HepG2 (cell line): Measurements from ENCODE around the gene IGFBP7. TPM values are rescaled to one million over a fixed set of nuclear protein-coding genes. Genes with fewer than 3 reads are reported as not detected.
A peak's percentile ranks its signal among the peaks of the same experiment; 100 is the strongest.

Experiments used
- ATAC-seq: fragments of 200-7000 bp; cut with Tn5 transposase; 3 replicates; pipeline ENCODE4 v1.9.1; 2020; ENCODE audit warnings: mild to moderate bottlenecking, moderate library complexity
- BruUV-seq: library from RNA; stranded (reverse); fragments of 400-500 nt; replicated peaks from 2 replicates; lab custom pipeline; 2021; lab: Mats Ljungman, UMichigan
- CTCF ChIA-PET: fragments of 300-600 bp; formaldehyde crosslinking; extraction: SDS; loops from one replicate; lab custom pipeline; 2021; ENCODE audit warnings: low total read pairs, inconsistent platforms, low intra/inter-chr PET ratio; lab: Yijun Ruan, JAX
- POLR2A ChIA-PET: fragments of 350-600 bp; sonication (Branson Sonifier 250); formaldehyde crosslinking; loops from one replicate; lab custom pipeline; 2020; ENCODE audit warnings: antibody characterized with exemption, inconsistent platforms; lab: Yijun Ruan, JAX
- DNase-seq: peaks from one replicate; pipeline ENCODE4 v3.0.0-alpha.2; 2015; ENCODE audit warnings: low spot score
- FAIRE-seq: peaks from 3 replicates; lab custom pipeline; 2011; peaks lifted over from hg19 to GRCh38; lab: Jason Lieb, UNC
- H2AFZ ChIP-seq: one replicate; pipeline ENCODE4 v1.6.1; 2011; ENCODE audit warnings: low read length, inconsistent platforms
- H3K27ac ChIP-seq: fragments of 300-600 bp; 3 replicates; pipeline ENCODE4 v1.8.0; 2011; ENCODE audit warnings: mixed run types, mild to moderate bottlenecking, mixed read lengths, low read length, inconsistent platforms; ENCODE audit not compliant: insufficient read depth; ENCODE audit errors: extremely low read length
- H3K27me3 ChIP-seq, 2 experiments: fragments of 200-600 bp in 1 of 2; 2 replicates in 1 of 2; 3 replicates in 1 of 2; pipeline versions ENCODE4 v1.6.0 to v1.8.0; 2011; ENCODE audit warnings: low read length in 2 of 2, mild to moderate bottlenecking in 2 of 2, moderate library complexity in 2 of 2, inconsistent platforms in 1 of 2; ENCODE audit not compliant: insufficient read depth in 2 of 2, control insufficient read depth in 1 of 2
- H3K36me3 ChIP-seq, 2 experiments: fragments of 200-600 bp in 1 of 2; replicated peaks in 1 of 2; 2 replicates in 1 of 2; 3 replicates in 1 of 2; pipeline versions ENCODE4 v1.5.1 to v1.8.0; 2011; ENCODE audit warnings: low read length in 2 of 2, inconsistent platforms in 1 of 2; ENCODE audit not compliant: insufficient read depth in 2 of 2, control insufficient read depth in 1 of 2
- H3K4me1 ChIP-seq: 2 replicates; pipeline ENCODE4 v1.5.1; 2012; ENCODE audit warnings: low read length, inconsistent platforms; ENCODE audit not compliant: insufficient read depth
- H3K4me2 ChIP-seq: 2 replicates; pipeline ENCODE4 v1.6.0; 2011; ENCODE audit warnings: low read depth, low read length, inconsistent platforms
- H3K4me3 ChIP-seq, 3 experiments: fragments of 200-600 bp in 1 of 3; sonication (generic), shearing (Covaris generic) in 1 of 3; replicated peaks in 1 of 3; 2 replicates each; pipeline ENCODE4 v1.5.1; 2011 to 2016; ENCODE audit warnings: low read length in 3 of 3, inconsistent platforms in 2 of 3, low read depth in 2 of 3, mild to moderate bottlenecking in 2 of 3, control low read depth in 1 of 3, mixed read lengths in 1 of 3; ENCODE audit not compliant: insufficient read depth in 1 of 3
- H3K79me2 ChIP-seq: one replicate; pipeline ENCODE4 v1.6.1; 2011; ENCODE audit warnings: low read length, inconsistent platforms; ENCODE audit not compliant: insufficient read depth
- H3K9ac ChIP-seq: 2 replicates; pipeline ENCODE4 v1.6.0; 2011; ENCODE audit warnings: mild to moderate bottlenecking, low read depth, low read length, inconsistent platforms; ENCODE audit not compliant: insufficient read depth
- H3K9me3 ChIP-seq: 2 replicates; pipeline ENCODE4 v1.5.1; 2012; ENCODE audit warnings: mild to moderate bottlenecking, low read length
- H4K20me1 ChIP-seq: 2 replicates; pipeline ENCODE4 v1.6.0; 2011; ENCODE audit warnings: inconsistent platforms, mild to moderate bottlenecking, low read length, moderate library complexity; ENCODE audit not compliant: insufficient read depth
- AFF4 ChIP-seq: sonication (generic); formaldehyde crosslinking; IDR thresholded peaks from 2 replicates; pipeline ENCODE4 v1.4.0; 2020; ENCODE audit warnings: missing genetic modification reagents
- ATF4 ChIP-seq, 2 experiments: fragments of 450-650 bp in 1 of 2; sonication (generic) in 1 of 2; formaldehyde crosslinking; IDR thresholded peaks; 2 replicates each; pipeline versions ENCODE4 v1.5.0 to v1.8.0; 2020 to 2022; ENCODE audit warnings: mild to moderate bottlenecking in 1 of 2, missing genetic modification reagents in 1 of 2
- CCDC6 ChIP-seq: sonication (generic); formaldehyde crosslinking; IDR thresholded peaks from 2 replicates; pipeline ENCODE4 v1.8.1; 2022; ENCODE audit warnings: mild to moderate bottlenecking, missing genetic modification reagents, moderate library complexity
- HOXA7 ChIP-seq: sonication (generic); formaldehyde crosslinking; IDR thresholded peaks from 2 replicates; pipeline ENCODE4 v1.8.1; 2022; ENCODE audit warnings: mild to moderate bottlenecking, missing genetic modification reagents, moderate library complexity
- KDM3A ChIP-seq: IDR thresholded peaks from 2 replicates; pipeline ENCODE4 v1.6.1; 2018; ENCODE audit warnings: low read depth, missing compliant biosample characterization
- NCOA1 ChIP-seq: sonication (generic); formaldehyde crosslinking; IDR thresholded peaks from 2 replicates; pipeline ENCODE4 v1.9.0; 2021; ENCODE audit warnings: missing genetic modification reagents
- NCOA2 ChIP-seq: sonication (generic); formaldehyde crosslinking; IDR thresholded peaks from 2 replicates; pipeline ENCODE4 v1.8.0; 2022; ENCODE audit warnings: inconsistent platforms
- NPAS2 ChIP-seq: sonication (generic); formaldehyde crosslinking; IDR thresholded peaks from 2 replicates; pipeline ENCODE4 v1.8.0; 2022; ENCODE audit warnings: mild to moderate bottlenecking, missing genetic modification reagents, borderline replicate concordance
- RAD21 ChIP-seq: fragments of 450-650 bp; formaldehyde crosslinking; IDR thresholded peaks from 2 replicates; pipeline ENCODE4 v1.5.0; 2020; ENCODE audit warnings: mild to moderate bottlenecking
- ZMAT3 ChIP-seq: sonication (generic); formaldehyde crosslinking; conservative IDR thresholded peaks from 2 replicates; pipeline ENCODE4 v1.7.0; 2021; ENCODE audit warnings: missing genetic modification reagents
- ZNF124 ChIP-seq: sonication (generic); formaldehyde crosslinking; IDR thresholded peaks from 2 replicates; pipeline ENCODE4 v1.4.0; 2020; ENCODE audit warnings: missing genetic modification reagents
- ZNF34 ChIP-seq: sonication (generic); formaldehyde crosslinking; IDR thresholded peaks from 2 replicates; pipeline ENCODE4 v1.4.0; 2020; ENCODE audit warnings: mild to moderate bottlenecking, missing genetic modification reagents, borderline replicate concordance
- WGBS: methylation state at CpG from one replicate; pipeline ENCODE4 v1.1.6; 2017; ENCODE audit warnings: low lambda C conversion rate; 5-methylcytosine and 5-hydroxymethylcytosine counted together
- in situ Hi-C: cut with HindIII; loops from 2 replicates; pipeline ENCODE4 v1.10.0; 2017; ENCODE audit warnings: low pct_unique_long_range_greater_than_20kb; ENCODE audit not compliant: extremely low pct_ligation_motif_present
- intact Hi-C: fragments of 100-400 bp; cut with micrococcal nuclease; formaldehyde crosslinking; loops from one replicate; pipeline ENCODE4 v1.10.0; 2022; ENCODE audit not compliant: unreplicated experiment
- polyA plus RNA-seq, 8 experiments: library from polyadenylated mRNA; depleted of rRNA in 3 of 8; stranded (reverse) in 7 of 8; unstranded in 1 of 8; fragments of >200 nt; fragmentation: Illumina TruSeq in 4 of 8; extraction: Trizol in 4 of 8; gene quantifications; 2 replicates each; pipeline versions ENCODE4 v1.2.1 to v1.2.3, GENCODE V29; 2011 to 2016; ENCODE audit warnings: low read depth in 4 of 8, missing spikeins in 1 of 8, mixed read lengths in 1 of 8; ENCODE audit not compliant: insufficient read depth in 1 of 8
- total RNA-seq, 5 experiments: library from RNA; depleted of rRNA; stranded (reverse); fragments of >200 nt; fragmentation: Illumina TruSeq; extraction: Trizol; gene quantifications; 2 replicates each; pipeline ENCODE4 v1.2.3, GENCODE V29; 2016; ENCODE audit warnings: low read depth in 1 of 5
- TF ChIP-seq, protein P1 (sequence below): sonication (generic); formaldehyde crosslinking; IDR thresholded peaks from 2 replicates; pipeline ENCODE4 v1.5.1; 2020; ENCODE audit warnings: mild to moderate bottlenecking, missing genetic modification reagents, borderline replicate concordance

IGFBP7 gene
- total and polyA plus RNA-seq, 2 of the 13 experiments (the other 11 are each of a cell fraction or from before 2014, with no cell fraction given), result 1.1 to 1.3 TPM

- ChIA-PET CTCF (interaction anchor here (1.2 to 1.9 kb wide), 3 partner anchors 120 to 173 kb away, joined by 4 to 11 read pairs (median 5); no protein-coding TSS in a partner anchor), POLR2A (no interaction called here)
- no peak overlapping the region for H3K27ac ChIP-seq
- no peaks in the 10 kb centered on the region for H4K20me1 ChIP-seq
- H2AFZ ChIP-seq, result no peak overlapping the region
- H3K4me3 ChIP-seq, result peak overlapping the region in 1 of 3 experiments; percentile 41; a peak in 2 of 6 replicates
- BruUV-seq, result no TSS peak
- no peak overlapping the region for H3K9ac ChIP-seq
- H3K4me2 ChIP-seq, result peak overlapping the region; percentile 43
- DNase-seq (peak; percentile 34), ATAC-seq (peak; percentile 96), FAIRE-seq (peak; percentile 28)
- intact Hi-C loops, result loop anchor here (1.0 to 5.0 kb wide), 3 partner anchors 63 to 264 kb away; no protein-coding TSS in a partner anchor
- no peaks in the 10 kb centered on the region for H3K36me3 ChIP-seq
- H3K9me3 ChIP-seq, result no peaks in the 10 kb centered on the region
- in situ Hi-C loops, result no loop called here
- WGBS, result 19% methylated on average over 10 of the region's 15 CpGs
- H3K4me1 ChIP-seq, result no peaks in the 10 kb centered on the region
- no peaks in the 10 kb centered on the region for H3K79me2 ChIP-seq
- peaks cover 0 to 5% of the 10 kb centered on the region in 2 experiments; a peak in 2 of 5 replicates for H3K27me3 ChIP-seq
- TF ChIP-seq AFF4 (CRISPR knock-in tag) (no peak), ZMAT3 (CRISPR knock-in tag) (no peak), RAD21 (CRISPR knock-in tag) (peak; percentile 82), HOXA7 (no peak), NCOA1 (CRISPR knock-in tag) (no peak), KDM3A (CRISPR knock-in tag) (0 out of 2 replicates have a peak, but pooled peaks have one; percentile 38), CCDC6 (CRISPR knock-in tag) (no peak), ZNF34 (CRISPR knock-in tag) (no peak), ATF4 (CRISPR knock-in tag; IDR thresholded peaks at IDR 0.05) (no peak), ZNF124 (CRISPR knock-in tag) (no peak), NCOA2 (CRISPR knock-in tag) (no peak), NPAS2 (no peak)
- TF ChIP-seq, protein P1, sequence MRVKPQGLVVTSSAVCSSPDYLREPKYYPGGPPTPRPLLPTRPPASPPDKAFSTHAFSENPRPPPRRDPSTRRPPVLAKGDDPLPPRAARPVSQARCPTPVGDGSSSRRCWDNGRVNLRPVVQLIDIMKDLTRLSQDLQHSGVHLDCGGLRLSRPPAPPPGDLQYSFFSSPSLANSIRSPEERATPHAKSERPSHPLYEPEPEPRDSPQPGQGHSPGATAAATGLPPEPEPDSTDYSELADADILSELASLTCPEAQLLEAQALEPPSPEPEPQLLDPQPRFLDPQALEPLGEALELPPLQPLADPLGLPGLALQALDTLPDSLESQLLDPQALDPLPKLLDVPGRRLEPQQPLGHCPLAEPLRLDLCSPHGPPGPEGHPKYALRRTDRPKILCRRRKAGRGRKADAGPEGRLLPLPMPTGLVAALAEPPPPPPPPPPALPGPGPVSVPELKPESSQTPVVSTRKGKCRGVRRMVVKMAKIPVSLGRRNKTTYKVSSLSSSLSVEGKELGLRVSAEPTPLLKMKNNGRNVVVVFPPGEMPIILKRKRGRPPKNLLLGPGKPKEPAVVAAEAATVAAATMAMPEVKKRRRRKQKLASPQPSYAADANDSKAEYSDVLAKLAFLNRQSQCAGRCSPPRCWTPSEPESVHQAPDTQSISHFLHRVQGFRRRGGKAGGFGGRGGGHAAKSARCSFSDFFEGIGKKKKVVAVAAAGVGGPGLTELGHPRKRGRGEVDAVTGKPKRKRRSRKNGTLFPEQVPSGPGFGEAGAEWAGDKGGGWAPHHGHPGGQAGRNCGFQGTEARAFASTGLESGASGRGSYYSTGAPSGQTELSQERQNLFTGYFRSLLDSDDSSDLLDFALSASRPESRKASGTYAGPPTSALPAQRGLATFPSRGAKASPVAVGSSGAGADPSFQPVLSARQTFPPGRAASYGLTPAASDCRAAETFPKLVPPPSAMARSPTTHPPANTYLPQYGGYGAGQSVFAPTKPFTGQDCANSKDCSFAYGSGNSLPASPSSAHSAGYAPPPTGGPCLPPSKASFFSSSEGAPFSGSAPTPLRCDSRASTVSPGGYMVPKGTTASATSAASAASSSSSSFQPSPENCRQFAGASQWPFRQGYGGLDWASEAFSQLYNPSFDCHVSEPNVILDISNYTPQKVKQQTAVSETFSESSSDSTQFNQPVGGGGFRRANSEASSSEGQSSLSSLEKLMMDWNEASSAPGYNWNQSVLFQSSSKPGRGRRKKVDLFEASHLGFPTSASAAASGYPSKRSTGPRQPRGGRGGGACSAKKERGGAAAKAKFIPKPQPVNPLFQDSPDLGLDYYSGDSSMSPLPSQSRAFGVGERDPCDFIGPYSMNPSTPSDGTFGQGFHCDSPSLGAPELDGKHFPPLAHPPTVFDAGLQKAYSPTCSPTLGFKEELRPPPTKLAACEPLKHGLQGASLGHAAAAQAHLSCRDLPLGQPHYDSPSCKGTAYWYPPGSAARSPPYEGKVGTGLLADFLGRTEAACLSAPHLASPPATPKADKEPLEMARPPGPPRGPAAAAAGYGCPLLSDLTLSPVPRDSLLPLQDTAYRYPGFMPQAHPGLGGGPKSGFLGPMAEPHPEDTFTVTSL (CRISPR knock-in tag), result no peak
Observed at GRCh38 chr4:57037982-57038604, 72.1 kb downstream of the IGFBP7 start.
